NCI-H524 treated with DMSO at 0.1 percent for 48 hours (cell line): ENCODE measurements around the gene PTPN20.

Source experiments
- DNase-seq: peaks from one replicate; lab custom pipeline; 2025; lab: John Stamatoyannopoulos, UW

The PTPN20 gene

DNA sequence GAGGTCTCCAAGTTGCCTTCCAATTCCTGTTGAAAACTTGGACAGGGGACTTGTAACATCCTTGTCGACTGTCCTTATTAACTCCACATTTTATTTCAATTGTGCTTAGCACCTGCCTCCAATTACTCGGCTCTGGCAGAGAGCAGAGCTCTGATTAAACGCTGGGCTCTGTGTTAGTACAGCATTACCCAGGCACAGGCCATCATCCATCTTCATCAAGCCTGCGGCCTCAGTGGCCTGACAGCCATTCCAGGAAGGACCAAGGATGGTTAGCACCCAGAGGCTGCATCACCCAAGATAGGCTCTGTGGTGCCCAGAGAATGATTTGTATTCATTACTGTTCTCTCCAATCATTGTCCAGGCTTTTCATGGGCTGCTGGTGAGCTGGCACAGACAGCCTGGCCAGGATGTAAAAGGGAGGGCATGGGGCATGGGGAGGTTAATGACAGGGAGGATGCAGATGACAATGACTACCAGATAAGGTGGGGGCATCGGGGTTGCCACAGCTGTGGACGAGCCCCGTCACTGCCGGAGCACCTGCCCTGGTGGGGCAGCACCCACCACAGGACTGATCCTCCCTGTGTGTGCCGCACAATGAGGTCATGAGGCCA lies 123.3 kb downstream of the PTPN20 start:
- no peak for DNase-seq

DNA sequence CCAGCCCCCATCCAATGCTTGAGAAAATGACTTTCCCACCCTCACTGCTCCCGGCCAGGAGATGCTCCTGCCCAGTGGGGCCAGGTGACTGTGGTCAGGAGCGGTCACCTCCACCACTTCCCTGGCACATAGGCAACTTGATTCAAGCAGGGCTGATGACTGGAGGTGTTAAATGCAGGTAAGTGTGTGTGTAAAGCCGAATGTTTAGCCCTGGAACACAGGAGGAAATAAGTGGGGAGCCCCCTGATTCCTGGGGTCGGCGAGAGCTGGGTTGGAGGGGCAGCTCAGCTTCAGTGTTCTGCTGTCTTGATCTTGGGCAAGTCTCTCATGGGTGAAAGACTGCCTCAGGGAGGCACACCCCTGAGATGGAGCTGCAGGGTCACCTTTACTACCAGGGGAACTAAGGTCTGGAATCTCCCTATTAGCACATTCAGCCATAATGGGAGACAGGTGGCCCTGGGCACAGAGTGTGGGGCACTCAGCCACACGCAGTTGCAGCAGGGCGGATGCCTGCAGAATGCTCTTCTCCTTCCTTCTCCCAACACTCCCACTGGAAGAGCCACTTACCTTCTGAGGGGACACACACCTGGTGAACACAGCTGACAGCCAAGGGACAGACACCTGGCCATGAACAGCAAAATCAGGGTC lies 124.1 kb downstream of the PTPN20 start:
- no peak for DNase-seq

DNA sequence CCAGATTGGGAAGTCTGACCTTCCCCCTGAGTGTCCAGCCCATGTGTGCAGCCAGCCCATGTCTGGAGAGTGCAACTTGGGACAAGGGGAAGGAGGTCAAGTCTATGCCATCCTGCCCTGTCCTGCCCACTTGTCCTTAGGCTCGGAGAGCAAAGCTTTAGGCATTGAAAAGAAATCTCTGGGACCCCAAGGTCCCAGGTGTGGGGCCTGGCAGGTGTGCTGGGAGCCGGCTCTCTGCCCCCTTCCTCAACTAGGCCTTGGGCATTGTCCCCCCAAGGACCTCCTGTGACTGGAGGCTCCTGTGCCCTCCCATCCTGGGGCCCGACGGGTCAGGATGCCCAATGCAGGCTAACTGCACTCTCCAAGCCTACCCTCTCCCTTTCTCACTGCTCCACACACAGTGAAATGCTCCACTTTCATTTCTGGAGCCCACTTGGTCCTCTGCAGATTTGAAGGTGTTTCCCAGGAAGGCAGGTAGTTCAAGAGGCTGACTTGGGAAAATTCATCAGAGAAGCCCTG lies 124.7 kb downstream of the PTPN20 start:
- no peak for DNase-seq

DNA sequence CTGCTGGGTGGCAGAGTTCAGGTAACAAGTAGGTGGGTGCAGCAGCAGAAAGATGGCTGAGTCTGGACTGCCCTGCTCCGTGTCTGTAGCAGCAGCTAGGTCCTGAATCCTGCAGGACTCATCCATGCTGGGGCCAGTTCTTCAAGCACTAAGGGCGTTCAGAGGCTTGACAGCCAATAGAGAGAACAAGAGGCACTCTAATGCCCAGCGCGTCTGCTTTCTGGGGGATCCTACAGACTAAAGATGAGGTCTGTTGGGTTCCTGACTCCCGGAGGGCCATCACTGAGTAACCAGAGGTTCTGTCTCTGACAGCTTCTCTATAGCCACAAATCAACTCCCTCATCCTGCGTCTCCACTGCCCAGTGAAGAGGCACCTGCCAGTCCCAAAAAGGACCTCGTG lies 125.5 kb downstream of the PTPN20 start:
- DNase-seq = no peak

DNA sequence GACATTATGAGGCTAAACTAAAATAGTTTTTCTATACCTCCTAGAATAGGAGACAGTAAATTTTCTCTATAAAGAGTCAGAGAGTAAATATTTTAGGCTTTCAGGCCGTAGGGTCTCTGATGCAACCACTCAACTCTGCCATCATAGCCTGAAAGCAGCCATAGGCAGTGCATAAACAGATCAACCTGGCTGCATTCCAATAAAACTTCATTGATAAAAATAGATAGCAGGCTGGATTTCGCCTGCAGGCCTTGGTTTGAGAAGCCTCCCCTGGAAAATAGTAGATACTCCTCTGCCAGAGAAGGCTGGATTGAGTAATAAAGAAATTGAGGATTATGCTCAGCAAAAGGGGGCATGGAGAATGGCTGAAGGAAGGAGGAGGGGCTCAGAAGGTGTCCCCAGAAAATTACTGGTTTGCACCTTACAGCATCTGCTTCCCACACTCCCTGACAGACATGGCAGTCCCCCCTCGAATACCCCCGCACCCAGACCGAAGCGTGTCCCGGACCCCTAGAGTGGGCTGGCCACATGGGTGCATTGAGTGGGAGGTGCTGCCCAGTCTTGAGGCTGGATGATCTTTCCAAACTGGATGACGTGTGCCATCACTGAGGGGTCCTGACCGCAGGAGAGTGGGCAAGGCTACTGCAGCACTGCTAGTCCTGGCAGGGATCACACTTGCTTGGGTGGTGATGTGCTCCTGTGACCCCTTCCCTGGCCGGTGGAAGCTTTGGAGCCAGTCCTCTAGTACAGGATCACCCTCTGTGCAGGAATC lies 126.6 kb downstream of the PTPN20 start:
- DNase-seq = no peak

DNA sequence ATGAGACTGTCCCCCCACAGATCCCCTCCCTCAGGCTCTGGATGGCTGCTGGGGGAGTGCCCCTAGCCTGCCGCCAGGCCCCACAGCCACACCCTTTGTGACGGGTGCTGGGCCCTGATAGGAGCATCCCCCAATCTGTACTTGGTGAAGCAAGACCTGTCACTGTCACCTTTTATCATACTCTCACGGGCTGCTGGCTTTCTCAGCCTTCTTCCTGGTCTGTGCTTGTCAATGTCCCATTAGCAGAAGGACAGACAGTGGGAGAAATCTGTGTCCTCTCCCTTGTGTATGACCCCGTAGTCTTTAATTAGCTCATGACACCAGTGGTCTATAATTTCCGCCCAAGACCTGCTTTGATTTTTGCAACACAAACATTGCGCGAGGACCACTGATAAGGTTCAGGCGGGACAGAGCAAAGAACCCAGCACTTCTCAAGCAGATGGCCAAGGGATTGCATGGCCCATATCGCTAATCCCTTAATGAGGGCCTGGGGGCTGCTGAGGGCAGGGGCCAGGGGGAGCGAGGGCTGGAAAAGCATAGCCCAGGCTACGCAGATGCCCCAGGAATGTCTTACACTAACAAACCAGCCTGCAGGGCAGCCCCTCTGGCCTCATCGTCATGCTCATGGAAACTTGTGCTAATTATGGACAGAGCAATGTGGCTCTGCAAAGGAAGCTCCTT lies 127.8 kb downstream of the PTPN20 start:
- peak; percentile 11 for DNase-seq

DNA sequence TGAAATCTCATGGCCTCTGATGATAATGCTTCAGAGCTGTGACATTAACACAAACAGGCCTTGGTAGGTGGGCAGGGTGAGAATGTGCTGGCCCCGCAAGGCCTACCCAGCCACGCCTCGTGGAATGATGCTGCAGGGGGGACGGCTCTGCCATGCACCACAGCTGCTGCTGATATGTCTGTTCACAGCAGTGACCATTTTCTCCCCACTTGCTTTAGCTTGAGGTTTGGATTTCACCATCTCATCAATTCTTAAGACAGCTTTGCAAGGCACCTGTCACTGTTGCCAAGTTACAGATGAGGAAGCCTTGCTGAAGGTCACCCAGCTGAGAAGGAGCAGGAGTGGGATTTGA lies 128.3 kb downstream of the PTPN20 start:
- DNase-seq = no peak

DNA sequence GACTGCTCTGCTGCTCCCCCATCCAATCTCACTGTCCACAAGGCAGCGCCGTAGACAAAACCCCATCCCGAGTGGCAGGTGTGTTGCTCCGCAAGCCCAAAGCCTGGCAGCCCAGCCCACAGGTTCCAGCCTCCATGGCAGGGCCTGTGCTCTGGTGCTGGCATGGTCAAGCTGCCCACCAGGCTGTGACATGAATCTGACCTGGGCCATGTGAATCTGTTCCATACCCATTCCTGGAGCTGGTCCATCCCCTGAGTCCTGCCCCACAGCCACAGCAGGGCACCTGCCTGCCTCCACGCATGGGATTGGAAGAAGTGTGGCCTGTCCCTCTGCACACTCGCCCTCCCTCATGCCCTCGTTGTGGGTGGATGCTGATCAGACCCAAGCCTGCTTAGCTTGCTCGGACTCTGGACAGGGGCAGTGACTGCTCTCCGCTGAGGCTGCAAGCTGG lies 128.8 kb downstream of the PTPN20 start:
- DNase-seq = no peak

DNA sequence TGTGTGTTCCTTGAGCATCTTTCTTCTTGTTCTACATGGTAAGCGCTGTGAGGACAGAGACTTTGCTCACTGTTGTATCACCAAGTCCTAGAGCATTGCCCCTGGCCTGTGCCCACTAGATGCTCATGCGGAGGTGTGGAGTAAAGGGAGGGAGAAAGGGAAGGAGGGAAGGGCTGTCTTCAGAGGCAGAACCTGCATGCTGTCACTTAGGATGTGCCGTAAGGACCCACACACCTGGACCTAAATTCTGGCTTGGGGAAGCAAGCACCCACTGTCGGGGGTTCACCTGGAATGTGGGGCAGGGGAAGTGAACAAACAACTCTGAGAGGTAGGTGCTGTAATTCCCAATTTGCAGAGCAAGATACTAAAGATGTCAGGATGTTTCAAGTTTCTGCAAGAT lies 129.5 kb downstream of the PTPN20 start:
- no peak for DNase-seq

DNA sequence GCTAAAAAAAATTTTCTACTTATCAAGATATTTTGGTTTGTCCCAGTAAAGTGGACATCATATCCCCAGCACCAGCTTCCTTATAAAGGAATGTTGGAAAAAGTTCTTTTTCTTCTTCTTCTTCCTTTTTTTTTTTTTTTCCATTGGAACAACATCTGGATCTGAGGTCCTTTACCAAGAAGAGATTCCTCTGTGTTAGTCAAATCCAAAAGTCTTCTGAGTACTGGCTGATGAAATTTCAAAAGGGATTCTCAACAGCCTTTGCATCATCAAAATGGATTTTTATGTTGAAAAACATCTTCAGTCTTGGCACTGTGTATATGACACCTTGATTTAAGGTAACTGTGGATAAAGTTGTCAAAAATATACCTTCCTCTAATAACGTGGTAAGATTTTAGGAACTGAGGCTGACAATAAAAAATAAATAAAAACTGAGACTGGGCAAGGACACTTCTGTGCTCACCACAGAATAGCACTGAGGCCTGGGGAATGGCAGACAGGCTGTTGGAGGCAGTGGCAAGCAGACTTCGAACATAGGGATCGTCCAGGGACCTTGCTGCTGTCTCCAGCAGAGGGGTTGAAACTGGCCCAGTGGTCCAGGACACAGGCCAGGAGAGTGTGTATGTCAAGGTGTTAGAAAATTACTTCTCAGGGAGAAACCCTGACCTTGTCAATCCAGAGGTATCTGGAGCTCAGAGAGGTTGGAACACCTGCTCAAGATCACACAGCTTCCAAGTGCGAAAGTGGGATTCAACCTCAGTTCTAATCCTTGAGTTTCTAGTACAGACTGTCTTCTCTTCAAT lies 130.4 kb downstream of the PTPN20 start:
- DNase-seq = no peak

DNA sequence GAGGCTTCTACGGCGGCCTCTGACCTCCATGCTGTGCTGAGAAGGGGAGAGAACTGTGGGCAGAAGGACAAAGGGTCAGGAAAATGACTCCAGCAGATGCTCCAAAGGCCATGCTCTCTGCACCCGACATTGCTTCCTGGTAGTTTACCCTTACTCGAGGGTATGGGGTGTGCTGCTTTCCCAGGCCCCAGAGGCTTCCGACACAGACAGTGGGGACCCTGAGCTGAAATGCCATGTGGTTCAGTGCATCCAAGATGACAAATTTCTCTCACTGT lies 130.9 kb downstream of the PTPN20 start:
- DNase-seq = no peak

DNA sequence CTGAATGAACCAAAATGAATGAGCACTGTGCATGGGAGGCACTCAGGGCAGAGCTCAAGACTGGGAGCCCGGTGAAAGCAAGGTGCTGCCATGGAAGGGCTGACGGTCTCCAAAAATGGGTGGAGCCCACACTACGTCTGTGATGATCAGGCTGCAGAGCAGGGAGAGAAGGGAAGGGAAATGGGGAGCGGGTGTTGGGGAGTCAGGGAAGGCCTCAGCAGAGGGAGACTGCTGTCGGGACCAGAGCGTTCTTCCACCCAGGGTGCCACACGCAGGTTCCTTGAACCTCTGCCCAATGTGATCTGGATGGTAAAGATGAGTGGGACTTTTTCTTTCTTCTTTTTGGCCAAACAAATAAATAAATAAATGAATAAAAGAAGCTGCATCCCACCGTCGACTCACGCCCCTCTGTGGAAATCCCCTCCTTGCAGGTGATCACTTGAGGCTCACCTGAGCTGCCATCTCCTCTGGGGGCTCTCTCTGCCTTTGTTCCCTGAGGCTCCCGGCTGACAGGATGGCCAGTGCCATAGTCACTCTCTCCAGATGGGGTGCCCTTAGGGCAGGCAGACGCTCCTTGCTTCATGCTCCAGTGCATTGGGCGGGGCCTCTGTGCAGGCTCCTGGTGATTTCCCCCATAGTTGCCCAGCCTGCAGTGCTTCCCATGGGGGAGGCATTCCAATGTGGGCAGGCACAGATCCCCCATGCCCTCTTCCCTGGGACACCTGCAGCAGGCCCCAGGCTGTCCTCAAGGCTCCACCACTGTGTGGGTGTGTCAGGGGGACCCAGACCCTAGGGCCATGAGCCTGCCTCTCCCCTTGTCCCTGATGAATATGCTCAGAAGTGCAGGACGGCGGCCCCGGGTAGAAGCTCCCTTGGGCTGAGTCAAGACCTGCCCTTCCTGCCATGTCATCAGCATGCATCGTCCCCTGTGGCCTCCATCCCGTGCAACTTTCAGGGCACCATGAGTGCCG lies 131.8 kb downstream of the PTPN20 start:
- DNase-seq = no peak

DNA sequence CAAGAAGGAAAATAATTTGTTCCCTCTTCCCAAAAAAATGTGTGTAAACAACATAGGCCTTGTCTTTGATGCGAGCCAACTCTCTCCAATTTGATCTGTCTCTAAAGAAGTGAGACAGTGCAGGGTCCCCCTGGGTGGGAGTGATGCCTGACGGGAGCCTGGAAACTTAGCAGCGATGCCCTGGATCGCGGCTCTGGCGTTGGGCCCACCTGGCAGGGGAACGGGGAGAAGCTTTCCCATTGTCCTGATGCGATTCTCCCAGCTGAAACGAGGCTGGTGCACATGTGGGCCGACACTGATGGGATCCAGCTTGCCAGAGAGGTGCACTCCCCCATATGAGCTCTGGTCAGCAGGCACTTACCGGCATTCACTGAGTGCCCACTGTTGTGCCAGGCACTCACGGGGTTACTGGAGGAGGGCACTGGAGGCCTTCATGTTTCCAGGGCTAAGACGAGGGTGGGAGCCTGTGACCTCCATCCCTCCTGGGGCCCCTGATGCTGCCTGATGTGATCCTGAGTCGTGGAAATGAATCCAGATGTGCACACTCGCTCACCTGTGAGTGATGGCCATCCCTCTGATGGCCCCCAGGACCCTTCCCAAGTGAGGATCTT lies 132.8 kb downstream of the PTPN20 start:
- DNase-seq = no peak

DNA sequence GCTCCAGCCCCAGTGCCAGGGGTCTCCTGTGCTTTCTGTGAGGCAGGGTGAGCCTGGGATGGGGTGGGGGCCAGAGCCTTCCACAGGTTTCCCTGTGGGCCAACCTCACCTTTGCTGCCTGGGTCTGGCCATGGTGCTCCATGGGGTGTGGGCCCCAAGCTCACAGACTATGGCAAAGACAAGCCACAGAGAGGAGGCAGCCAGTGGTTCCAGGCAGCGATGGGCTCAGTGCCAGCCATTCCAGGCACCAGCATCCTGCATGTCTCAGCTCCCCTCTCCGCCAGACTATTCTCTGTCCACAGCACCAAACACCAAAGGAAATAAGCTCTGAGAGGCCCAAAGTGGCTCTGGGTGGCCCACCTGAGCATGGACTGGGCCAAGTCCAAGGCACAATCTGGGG lies 133.5 kb downstream of the PTPN20 start:
- DNase-seq = no peak

DNA sequence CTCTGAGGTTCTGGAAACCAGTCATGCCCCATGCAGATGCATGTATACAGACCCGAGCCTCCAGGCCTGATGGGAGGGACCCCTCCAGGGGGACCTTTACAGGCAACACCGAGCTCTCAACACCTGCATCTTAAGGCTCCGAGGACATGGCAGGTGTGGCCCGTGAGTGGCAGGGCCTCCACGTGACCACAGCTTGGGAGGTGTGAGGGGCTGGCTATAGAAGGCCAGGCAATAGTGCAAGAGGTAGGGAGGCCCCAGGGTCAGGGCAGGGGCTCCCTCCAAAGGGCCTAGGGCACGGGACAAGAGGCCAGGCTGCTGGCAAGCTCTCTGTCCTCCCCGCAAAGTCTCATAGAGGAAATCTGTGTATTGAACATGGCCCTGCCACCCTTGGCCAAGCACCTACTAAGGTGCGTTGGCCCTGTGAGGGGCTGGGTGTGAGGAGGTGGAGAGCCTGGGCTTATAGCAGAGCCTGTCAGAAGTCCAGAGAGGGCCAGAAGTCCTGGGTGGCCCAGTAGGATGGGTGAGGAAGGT lies 134.2 kb downstream of the PTPN20 start:
- no peak for DNase-seq

DNA sequence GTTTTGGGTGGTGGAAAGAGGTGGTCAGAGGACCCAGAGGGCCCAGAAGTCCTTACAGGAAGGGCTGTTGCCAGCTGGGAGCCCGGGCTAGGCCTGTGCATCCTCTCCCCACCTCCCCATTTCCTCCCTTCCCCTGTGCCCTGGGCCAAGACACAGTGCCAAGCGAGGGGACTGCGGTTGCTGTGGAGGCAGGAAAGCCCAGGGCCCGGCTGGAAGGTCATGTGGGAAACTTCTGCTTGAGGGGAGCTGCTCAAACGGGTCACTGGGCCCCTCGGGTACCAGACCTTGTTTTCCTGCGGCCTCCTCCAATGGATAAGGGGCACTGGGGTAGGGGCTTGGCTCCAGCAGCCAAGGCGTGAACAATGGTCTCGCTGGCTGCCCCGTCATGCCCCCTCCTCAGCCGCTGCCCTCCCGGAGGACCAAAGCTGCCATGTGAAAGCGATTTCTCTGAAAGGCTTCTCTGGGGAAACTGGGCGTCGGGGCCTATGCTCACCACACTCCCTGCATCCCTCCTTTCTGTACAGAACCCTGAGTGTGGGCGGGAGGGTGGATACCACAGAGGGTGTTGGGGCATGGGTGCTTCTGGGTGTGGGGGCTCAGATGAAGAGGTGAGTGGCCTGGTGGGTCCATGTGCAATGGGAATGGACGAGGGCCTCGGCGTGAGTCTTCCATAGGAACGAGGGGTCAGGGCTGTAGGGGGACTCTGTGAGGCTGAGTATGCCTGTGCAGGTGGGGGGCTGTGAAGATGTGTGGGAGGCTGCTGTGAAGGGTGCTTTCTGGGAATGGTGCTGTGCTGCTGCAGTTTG lies 135.3 kb downstream of the PTPN20 start:
- no peak for DNase-seq

DNA sequence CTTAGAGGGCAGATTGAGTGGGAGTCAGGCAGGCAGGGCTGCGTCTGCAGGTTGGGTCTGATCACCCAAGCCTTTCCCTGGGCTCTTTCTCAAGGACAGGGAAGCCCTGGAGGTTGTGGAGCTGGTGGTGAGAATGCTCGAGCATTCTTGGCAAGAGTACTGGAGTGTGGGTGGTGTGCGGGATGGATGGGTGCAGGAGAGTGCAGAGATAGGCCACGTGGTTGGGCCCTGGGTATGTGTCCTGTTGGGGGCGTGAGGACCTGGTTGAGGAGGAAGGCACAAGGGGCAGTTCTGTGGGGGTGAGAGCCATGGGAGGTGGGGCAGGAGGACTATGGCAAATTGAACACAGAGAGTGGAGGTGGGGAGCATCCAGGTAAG lies 135.9 kb downstream of the PTPN20 start:
- DNase-seq = no peak

DNA sequence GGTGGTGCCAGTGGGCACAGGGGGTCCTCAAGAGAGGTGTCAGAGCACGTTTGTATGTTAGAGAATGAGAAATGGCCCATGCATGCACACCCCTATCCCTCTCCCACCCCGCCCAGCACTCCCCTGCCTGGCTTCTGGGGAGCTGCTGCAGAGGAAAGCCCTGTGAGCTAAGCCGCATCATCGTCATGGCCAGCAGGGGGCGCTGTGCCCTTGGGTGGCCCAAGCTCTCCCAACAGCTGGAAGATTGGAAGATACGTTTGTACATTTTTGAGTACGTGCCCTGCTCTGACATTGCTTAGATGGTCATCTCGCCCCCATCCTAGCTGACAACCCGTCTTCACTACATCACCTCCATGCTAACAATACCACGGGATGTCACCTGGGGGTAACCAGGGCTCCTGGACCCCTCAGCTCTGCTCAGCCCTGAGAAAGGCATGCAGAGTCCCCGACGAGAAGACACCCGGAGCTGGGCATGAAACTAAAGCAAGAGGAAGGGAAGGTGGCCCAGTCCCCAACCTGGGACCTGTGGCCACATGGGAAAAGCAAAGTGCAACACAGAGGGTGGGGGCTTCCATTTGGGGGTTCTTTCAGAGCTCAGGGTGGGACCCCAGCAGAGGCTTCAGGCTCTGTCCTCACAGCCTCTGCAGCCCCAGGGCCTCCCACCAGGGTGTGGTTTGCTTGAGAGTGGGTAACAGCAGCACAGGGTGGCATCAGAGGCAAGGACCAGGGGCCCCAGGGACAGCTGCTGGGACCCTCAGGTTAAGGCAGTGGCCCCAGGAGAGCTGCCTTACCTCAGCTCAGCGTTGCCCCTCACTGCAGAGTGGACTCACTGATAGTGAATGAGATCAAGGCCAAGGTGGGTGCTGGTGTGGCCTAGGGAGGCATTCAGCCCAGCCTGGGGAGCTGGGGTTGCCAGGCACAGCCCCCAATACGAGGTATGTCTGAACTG lies 136.6 kb downstream of the PTPN20 start:
- no peak for DNase-seq
